ENCODE data around the gene FAM171A1.

DNA sequence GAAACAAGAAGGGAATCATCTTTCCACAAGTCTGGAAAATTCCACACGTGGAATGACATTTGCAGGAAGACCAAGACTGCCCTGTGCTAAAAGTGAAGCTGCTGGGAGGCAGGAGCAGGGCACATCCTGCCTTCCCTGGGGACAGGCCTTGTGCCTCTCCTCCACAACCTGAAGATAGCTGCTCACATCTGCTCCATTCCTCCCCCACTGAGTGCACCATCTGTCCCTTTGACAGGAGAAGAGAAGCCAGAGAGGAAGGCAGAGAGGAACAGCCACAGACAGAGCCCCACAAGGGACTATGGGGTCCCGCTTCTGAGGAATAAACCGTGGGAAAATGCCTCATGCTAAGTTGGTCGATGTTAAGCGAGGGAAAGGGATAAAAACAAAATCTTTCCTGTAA lies 15.9 kb upstream of the FAM171A1 start:
- TF ChIP-seq, protein P1, sequence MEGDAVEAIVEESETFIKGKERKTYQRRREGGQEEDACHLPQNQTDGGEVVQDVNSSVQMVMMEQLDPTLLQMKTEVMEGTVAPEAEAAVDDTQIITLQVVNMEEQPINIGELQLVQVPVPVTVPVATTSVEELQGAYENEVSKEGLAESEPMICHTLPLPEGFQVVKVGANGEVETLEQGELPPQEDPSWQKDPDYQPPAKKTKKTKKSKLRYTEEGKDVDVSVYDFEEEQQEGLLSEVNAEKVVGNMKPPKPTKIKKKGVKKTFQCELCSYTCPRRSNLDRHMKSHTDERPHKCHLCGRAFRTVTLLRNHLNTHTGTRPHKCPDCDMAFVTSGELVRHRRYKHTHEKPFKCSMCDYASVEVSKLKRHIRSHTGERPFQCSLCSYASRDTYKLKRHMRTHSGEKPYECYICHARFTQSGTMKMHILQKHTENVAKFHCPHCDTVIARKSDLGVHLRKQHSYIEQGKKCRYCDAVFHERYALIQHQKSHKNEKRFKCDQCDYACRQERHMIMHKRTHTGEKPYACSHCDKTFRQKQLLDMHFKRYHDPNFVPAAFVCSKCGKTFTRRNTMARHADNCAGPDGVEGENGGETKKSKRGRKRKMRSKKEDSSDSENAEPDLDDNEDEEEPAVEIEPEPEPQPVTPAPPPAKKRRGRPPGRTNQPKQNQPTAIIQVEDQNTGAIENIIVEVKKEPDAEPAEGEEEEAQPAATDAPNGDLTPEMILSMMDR (conservative IDR thresholded peaks at IDR 0.05 in 1 of 2, IDR thresholded peaks at IDR 0.05 in 1 of 2; ENCODE audit: extremely low read depth in 1 of 2, insufficient read depth in 1 of 2, low read depth in 1 of 2, low read length in 2 of 2), result no peak
- no peak for TF ChIP-seq EZH2 (IDR thresholded peaks at IDR 0.05; ENCODE audit: borderline replicate concordance, low read length)
